ENCODE measurements around the gene KDM2B.

Gene KDM2B

GRCh38 chr12:121578230-121579189, 2.3 kb downstream of the KDM2B start:
- Histone ChIP-seq H3K4me3 (ENCODE audit: insufficient read depth in 1 of 2, low read depth in 1 of 2, low read length in 2 of 2) (peak overlapping the region; percentile 48 to 89), H3K27me3 (ENCODE audit: control insufficient read depth in 1 of 2, insufficient read depth in 1 of 2, low read length in 2 of 2) (no peaks in the 10 kb centered on the region), H2BK5ac (ENCODE audit: low read depth, low read length, poor library complexity, severe bottlenecking) (no peak overlapping the region), H3K14ac (ENCODE audit: low read length in 2 of 2) (peak overlapping the region; percentile 36 to 90), H4K8ac (ENCODE audit: low read length) (peak overlapping the region; percentile 100), H3K79me1 (replicated peaks; ENCODE audit: low read length, poor library complexity, severe bottlenecking) (peaks cover 7% of the 10 kb centered on the region), H2AFZ (ENCODE audit: low read depth, low read length) (peak overlapping the region; percentile 72), H3K23ac (ENCODE audit: low read length in 2 of 2) (peak overlapping the region in 1 of 2 experiments; percentile 98), H3K9me3 (ENCODE audit: control insufficient read depth, low read length) (no peaks in the 10 kb centered on the region), H3K36me3 (ENCODE audit: control insufficient read depth in 1 of 2, insufficient read depth in 2 of 2, low read depth in 1 of 2, low read length in 2 of 2) (peaks cover 11 to 20% of the 10 kb centered on the region in 2 experiments), H3K27ac (ENCODE audit: low read length, poor library complexity, severe bottlenecking) (peak overlapping the region; percentile 85), H2AK5ac (ENCODE audit: low read length, severe bottlenecking) (peak overlapping the region; percentile 87), H2BK120ac (ENCODE audit: low read depth, low read length) (peak overlapping the region; percentile 93), H2BK12ac (ENCODE audit: low read length in 2 of 2) (peak overlapping the region; percentile 53 to 95), H4K91ac (ENCODE audit: low read length) (peak overlapping the region; percentile 90), H3K4me1 (ENCODE audit: control insufficient read depth, insufficient read depth, low read depth, low read length) (peaks cover 38% of the 10 kb centered on the region), H3K4me2 (ENCODE audit: low read length, poor library complexity, severe bottlenecking) (peak overlapping the region; percentile 96), H3K18ac (ENCODE audit: low read depth in 1 of 2, low read length in 2 of 2) (peak overlapping the region; percentile 92 to 95), H3K9ac (ENCODE audit: low read length) (peak overlapping the region; percentile 95), H3K4ac (ENCODE audit: low read depth in 1 of 2, low read length in 2 of 2) (peak overlapping the region; percentile 79 to 81), H2BK15ac (ENCODE audit: low read depth, poor library complexity, severe bottlenecking) (peak overlapping the region; percentile 99)
- WGBS, result 5% methylated on average over 61 of the region's 77 CpGs
- peak; percentile 50 for DNase-seq

- Histone ChIP-seq H3K14ac (ENCODE audit: low read length in 2 of 2) (peak overlapping the region; percentile 36 to 90), H2BK5ac (ENCODE audit: low read depth, low read length, poor library complexity, severe bottlenecking) (no peak overlapping the region), H2AK5ac (ENCODE audit: low read length, severe bottlenecking) (peak overlapping the region; percentile 87), H3K4ac (ENCODE audit: low read depth in 1 of 2, low read length in 2 of 2) (peak overlapping the region; percentile 79 to 81), H4K8ac (ENCODE audit: low read length) (peak overlapping the region; percentile 100), H3K18ac (ENCODE audit: low read depth in 1 of 2, low read length in 2 of 2) (peak overlapping the region; percentile 92 to 95), H3K36me3 (ENCODE audit: control insufficient read depth in 1 of 2, insufficient read depth in 2 of 2, low read depth in 1 of 2, low read length in 2 of 2) (peaks cover 11 to 20% of the 10 kb centered on the region in 2 experiments), H3K4me1 (ENCODE audit: control insufficient read depth, insufficient read depth, low read depth, low read length) (peaks cover 38% of the 10 kb centered on the region), H2BK120ac (ENCODE audit: low read depth, low read length) (peak overlapping the region; percentile 93), H3K9ac (ENCODE audit: low read length) (peak overlapping the region; percentile 95), H2AFZ (ENCODE audit: low read depth, low read length) (no peak overlapping the region), H3K23ac (ENCODE audit: low read length in 2 of 2) (peak overlapping the region in 1 of 2 experiments; percentile 98), H2BK12ac (ENCODE audit: low read length in 2 of 2) (peak overlapping the region; percentile 94 to 95), H2BK15ac (ENCODE audit: low read depth, poor library complexity, severe bottlenecking) (peak overlapping the region; percentile 99), H3K79me1 (replicated peaks; ENCODE audit: low read length, poor library complexity, severe bottlenecking) (peaks cover 7% of the 10 kb centered on the region), H3K9me3 (ENCODE audit: control insufficient read depth, low read length) (no peaks in the 10 kb centered on the region), H3K27ac (ENCODE audit: low read length, poor library complexity, severe bottlenecking) (peak overlapping the region; percentile 85), H3K4me3 (ENCODE audit: insufficient read depth in 1 of 2, low read depth in 1 of 2, low read length in 2 of 2) (peak overlapping the region in 1 of 2 experiments; percentile 89), H3K27me3 (ENCODE audit: control insufficient read depth in 1 of 2, insufficient read depth in 1 of 2, low read length in 2 of 2) (no peaks in the 10 kb centered on the region), H3K4me2 (ENCODE audit: low read length, poor library complexity, severe bottlenecking) (peak overlapping the region; percentile 96), H4K91ac (ENCODE audit: low read length) (peak overlapping the region; percentile 90)
- 25% methylated on average over 10 of the region's 10 CpGs for WGBS
- peak; percentile 17 for DNase-seq
Observed at GRCh38 chr12:121577443-121578180, 3.2 kb downstream of the KDM2B start.

- DNase-seq, result peak; percentile 83
- Histone ChIP-seq H3K4me2 (ENCODE audit: low read length, poor library complexity, severe bottlenecking) (peak overlapping the region; percentile 54), H3K14ac (ENCODE audit: low read length in 2 of 2) (no peak overlapping the region), H3K4ac (ENCODE audit: low read depth in 1 of 2, low read length in 2 of 2) (no peak overlapping the region), H2BK120ac (ENCODE audit: low read depth, low read length) (no peak overlapping the region), H2AK5ac (ENCODE audit: low read length, severe bottlenecking) (no peak overlapping the region), H3K9ac (ENCODE audit: low read length) (peak overlapping the region; percentile 95), H3K9me3 (ENCODE audit: control insufficient read depth, low read length) (no peaks in the 10 kb centered on the region), H3K27ac (ENCODE audit: low read length, poor library complexity, severe bottlenecking) (peak overlapping the region; percentile 85), H3K4me3 (ENCODE audit: insufficient read depth in 1 of 2, low read depth in 1 of 2, low read length in 2 of 2) (peak overlapping the region in 1 of 2 experiments; percentile 89), H4K91ac (ENCODE audit: low read length) (no peak overlapping the region), H3K27me3 (ENCODE audit: control insufficient read depth in 1 of 2, insufficient read depth in 1 of 2, low read length in 2 of 2) (no peaks in the 10 kb centered on the region), H2BK15ac (ENCODE audit: low read depth, poor library complexity, severe bottlenecking) (no peak overlapping the region), H2BK12ac (ENCODE audit: low read length in 2 of 2) (no peak overlapping the region), H3K79me1 (replicated peaks; ENCODE audit: low read length, poor library complexity, severe bottlenecking) (peaks cover 7% of the 10 kb centered on the region), H2BK5ac (ENCODE audit: low read depth, low read length, poor library complexity, severe bottlenecking) (no peak overlapping the region), H2AFZ (ENCODE audit: low read depth, low read length) (no peak overlapping the region), H3K4me1 (ENCODE audit: control insufficient read depth, insufficient read depth, low read depth, low read length) (peaks cover 34% of the 10 kb centered on the region), H3K18ac (ENCODE audit: low read depth in 1 of 2, low read length in 2 of 2) (peak overlapping the region in 1 of 2 experiments; percentile 37), H3K36me3 (ENCODE audit: control insufficient read depth in 1 of 2, insufficient read depth in 2 of 2, low read depth in 1 of 2, low read length in 2 of 2) (peaks cover 12 to 25% of the 10 kb centered on the region in 2 experiments), H3K23ac (ENCODE audit: low read length in 2 of 2) (no peak overlapping the region), H4K8ac (ENCODE audit: low read length) (peak overlapping the region; percentile 45)
- WGBS, result 4% methylated on average over 4 of the region's 4 CpGs
Observed at GRCh38 chr12:121576851-121577391, 3.9 kb downstream of the KDM2B start.
